Measurements from ENCODE around the gene RPTOR.

Gene RPTOR

DNA sequence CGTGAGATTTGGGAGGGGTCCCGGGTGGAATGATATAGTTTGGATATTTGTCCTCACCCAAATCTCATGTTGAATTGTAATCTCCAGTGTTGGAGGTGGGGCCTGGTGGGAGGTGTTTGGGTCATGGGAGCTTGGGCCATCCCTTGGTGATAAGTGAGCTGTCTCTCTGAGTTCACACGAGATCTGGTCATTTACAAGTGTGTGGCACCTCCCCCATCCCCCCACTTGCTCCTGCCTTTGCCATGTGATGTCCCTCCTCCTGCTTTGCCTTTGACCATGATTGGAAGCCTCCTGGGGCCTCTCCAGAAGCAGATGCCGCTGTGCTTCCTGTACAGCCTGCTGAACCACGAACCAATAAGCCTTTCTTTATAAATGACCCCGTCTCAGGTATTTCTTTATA lies 469.0 kb downstream of the RPTOR start:
- no peak for DNase-seq

- DNase-seq: no peak
Observed at GRCh38 chr17:81015136-81015535, 470.5 kb downstream of the RPTOR start.

All from NCI-H82 (cell line).